HG02623 (cell line): ENCODE results near the gene CNR2.
"Not testable (repeated sequence)": the region's sequence is repeated elsewhere in the genome, so short reads cannot be mapped to it uniquely, and the experiment has no call there.

Experiments used
- ATAC-seq: cut with Tn5 transposase; IDR thresholded peaks from one replicate; pipeline ENCODE4 v1.9.1; 2021; ENCODE audit warnings: moderate library complexity; ENCODE audit not compliant: unreplicated experiment

CNR2 gene

GRCh38 chr1:23889074-23889473, 24.1 kb downstream of the CNR2 start:
- no peak for ATAC-seq

- ATAC-seq: no peak
These were observed 27.9 kb downstream of the CNR2 start for GRCh38 chr1:23885222-23885621.

GRCh38 chr1:23882746-23883145, 30.4 kb downstream of the CNR2 start:
- no peak for ATAC-seq

GRCh38 chr1:23879809-23880208, 33.4 kb downstream of the CNR2 start:
- no peak for ATAC-seq

DNA sequence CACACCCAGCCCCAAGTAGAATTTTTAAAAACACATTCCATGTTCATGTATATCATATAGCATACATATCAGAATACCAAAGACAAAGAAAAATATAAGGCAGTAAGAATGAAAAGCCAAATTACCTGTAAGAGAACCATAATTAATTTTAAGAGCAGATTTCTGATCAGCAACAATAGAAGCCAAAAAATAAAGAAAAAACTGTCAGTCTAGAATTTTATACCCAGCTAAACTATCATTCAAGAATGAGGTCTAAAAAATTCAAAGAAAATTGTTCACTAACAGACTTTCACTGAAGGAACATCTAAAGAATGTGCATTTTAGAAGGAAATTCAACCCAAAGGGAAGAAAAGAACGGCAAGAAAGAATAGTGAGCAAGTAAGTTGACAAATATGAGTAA, 34.5 kb downstream of the CNR2 start:
- ATAC-seq: no peak

GRCh38 chr1:23875382-23875781, 37.8 kb downstream of the CNR2 start:
- no peak for ATAC-seq

GRCh38 chr1:23872421-23872820, 40.7 kb downstream of the CNR2 start:
- no peak for ATAC-seq

DNA sequence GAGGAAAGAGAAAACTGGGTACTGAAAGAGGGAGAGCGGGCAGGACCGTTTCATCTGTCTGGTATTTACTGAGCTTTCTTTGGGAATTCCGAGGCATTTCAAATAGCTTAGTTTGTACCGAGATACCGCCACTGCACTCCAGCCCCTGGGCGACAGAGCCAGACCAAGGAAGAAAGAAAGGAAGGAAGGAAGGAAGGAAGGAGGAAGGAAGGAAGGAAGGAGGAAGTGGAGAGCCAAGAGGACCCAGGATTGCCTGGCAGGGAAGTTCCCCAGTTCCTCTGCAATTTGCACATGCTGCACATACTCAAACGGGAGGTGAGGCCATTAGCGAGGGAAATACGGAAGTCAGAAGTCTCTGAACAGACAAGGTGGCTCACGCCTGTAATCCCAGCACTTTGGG, 44.1 kb downstream of the CNR2 start:
- ATAC-seq: no peak

DNA sequence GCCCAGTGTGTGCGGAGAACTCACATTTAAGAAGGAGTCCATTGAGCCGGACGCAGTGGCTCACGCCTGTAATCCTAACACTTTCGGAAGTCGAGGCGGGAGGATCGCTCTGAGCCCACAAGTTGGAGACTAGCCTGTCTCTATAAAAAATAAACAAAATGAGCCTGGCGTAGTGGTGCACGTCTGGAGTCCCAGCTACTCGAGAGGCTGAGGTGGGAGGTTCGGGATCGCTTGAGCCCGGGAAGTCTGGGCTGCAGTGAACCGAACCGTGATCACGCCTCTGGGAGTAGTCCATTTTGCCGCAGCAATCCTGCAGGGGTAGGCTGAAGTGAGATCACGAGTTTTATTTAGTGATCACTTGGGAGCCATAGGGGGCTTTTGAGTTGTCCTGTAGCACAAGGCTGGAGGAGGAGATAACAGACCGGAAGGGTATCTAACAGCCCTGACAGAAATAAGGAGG, 44.6 kb downstream of the CNR2 start:
- peak; percentile 3 for ATAC-seq

DNA sequence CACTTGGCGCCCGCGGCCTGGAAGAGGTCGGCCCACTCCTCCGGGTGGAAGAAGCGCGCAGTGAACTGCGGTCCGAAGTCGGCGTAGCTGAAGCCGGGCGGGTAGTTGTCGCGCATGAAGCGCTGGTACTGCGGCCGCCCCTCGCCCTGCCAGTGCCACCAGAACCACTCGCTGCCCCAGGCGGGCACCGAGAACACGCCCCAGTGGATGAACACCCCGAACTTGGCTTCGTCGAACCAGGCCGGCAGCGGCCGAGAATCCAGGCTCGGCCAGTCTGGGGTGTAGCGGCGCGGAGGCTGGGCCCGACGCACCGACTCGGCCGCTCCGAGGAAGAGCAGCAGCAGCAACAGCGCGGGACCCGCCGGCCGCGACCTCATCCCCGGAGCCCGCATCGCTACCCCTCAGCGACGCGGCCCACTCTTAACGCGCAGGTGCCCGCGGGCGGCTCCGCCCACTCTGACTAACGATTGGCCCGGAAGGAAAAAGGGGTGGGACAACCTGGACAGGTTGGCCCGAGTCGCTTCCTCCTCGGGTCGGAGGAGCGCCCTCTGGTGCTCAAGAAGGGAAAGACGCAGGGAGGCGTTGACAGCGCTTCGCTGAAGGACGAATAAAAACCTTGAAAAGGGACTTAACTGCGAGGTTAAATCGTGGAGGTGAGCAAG, 45.1 kb downstream of the CNR2 start, which contains the start of gene FUCA1:
FUCA1 (minus strand) TSS at position 396 of the 662 bp plus-strand sequence; CDS start at position 392, 4 bp downstream.
- peak; percentile 92 for ATAC-seq

DNA sequence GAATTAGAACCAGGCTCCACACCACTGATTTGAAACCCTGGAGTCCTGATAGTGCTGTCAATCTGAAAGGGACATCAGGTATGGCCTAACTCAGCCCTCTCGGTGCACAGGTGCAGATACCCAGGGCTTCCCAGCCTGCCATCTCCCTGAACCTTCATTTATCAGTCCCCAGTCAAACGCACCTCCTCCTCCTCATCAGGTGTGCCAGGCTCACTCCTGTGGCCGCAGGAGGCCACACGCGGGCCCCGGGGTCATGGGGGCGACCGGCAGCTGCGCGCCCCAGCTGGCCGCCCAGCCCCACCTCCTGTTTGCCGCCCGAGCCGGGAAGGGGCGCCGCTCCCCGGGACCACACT, 45.6 kb downstream of the CNR2 start:
- ATAC-seq: peak; percentile 7

DNA sequence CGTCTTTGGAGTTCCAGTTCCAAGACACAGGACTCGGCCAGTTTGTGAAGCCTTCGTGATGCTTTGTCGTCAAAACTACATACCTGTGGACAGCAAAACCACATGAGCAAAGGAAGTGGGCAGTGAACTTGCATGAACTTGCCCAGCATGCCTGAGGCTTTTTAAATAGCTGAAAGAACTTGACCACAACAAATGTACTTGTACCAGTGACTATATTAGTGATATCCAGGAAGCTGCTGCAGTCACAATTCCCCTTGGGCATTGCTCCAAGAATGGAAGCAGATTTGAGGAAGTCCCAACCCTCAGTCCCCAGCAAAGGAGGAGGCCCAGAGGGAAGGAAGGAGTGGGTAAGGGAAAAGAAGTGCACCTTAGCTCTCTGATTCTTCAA, 47.6 kb downstream of the CNR2 start:
- no peak for ATAC-seq

- ATAC-seq: no peak
These were observed 48.2 kb downstream of the CNR2 start for GRCh38 chr1:23864801-23865542.

DNA sequence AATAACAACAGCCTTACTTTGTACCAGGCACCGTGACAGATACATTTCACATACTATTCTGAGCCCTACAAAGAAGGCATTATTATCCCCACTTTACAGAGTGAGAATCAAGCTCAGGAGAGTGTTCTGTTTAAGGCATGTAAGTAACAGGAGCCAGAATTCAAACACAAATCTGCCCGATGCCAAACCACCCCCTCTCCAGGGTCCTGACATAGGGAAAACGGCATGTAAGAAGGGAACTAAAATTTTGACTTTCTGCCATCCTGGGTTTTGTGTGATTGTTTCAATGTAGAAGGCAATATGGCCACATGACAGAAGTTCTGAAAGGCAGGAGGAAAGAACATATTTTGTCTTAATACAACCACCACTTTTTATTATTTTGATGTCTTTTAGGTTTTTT, 50.5 kb downstream of the CNR2 start:
- no peak for ATAC-seq

GRCh38 chr1:23854568-23854967, 58.6 kb downstream of the CNR2 start:
- ATAC-seq: no peak

DNA sequence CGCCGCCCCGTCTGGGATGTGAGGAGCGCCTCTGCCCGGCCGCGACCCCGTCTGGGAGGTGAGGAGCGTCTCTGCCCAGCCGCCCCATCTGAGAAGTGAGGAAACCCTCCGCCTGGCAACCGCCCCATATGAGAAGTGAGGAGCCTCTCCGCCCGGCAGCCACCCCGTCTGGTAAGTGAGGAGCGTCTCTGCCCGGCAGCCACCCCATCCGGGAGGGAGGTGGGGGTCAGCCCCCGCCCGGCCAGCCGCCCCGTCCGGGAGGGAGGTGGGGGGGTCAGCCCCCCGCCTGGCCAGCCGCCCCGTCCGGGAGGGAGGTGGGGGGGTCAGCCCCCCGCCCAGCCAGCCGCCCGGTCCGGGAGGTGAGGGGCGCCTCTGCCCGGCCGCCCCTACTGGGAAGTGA, 60.0 kb downstream of the CNR2 start:
- not testable (repeated sequence) for ATAC-seq

GRCh38 chr1:23851406-23851805, 61.8 kb downstream of the CNR2 start:
- not testable (repeated sequence) for ATAC-seq

- no peak for ATAC-seq
These were observed 64.2 kb downstream of the CNR2 start for GRCh38 chr1:23848673-23849616.

DNA sequence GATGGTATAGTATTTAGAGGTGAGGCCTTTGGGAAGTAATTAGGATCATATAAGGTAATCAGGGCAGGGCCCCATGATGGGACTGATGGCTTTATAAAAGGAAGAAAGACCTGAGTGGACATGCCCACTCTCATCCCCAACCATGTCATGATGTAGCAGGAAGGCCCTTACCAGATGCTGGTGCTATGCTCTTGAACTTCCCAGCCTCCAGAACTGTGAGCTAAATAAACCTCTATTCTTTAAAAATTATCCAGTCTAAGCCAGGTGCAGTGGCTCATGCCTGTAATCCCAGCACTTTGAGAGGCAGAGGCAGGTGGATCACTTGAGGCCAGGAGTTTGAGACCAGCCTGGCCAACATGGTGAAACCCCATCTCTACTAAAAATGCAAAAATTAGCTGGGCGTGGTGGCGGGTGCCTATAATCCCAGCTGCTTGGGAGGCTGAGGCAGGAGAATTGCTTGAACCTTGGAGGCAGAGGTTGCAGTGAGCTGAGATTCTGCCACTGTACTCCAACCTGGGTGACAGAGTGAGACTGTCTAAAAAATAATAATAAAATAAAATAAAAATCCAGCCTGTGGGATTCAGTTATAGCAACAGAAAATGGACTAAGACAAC, 65.6 kb downstream of the CNR2 start:
- ATAC-seq: not testable (repeated sequence)

DNA sequence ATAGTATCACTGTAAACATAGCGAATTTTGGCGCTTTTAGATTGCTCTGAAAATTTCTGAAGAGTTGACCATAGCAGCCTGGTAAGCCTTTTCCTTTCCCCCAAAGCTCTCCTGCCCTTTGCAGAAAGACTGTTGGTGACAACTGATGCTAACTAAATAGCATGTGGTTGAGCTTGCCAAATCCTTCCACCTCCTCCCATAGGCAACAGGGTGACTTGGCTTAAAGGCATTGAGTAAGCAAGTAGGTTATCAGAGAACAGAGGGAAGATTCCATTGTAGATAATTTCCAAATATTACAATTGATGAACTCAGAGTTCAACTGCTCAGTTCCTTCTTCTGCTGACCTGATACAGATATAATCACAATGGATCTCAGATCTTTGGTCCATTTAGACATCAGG, 68.0 kb downstream of the CNR2 start:
- no peak for ATAC-seq

- ATAC-seq: no peak
These were observed 69.5 kb downstream of the CNR2 start for GRCh38 chr1:23843644-23844043.
